Activated naive CD4-positive, alpha-beta T cell treated with anti-CD3 and anti-CD28 coated beads, Interleukin-2, amount 50 U/mL, for 16 hours (primary cell): ENCODE measurements around the gene CEACAM18.
"Not testable (repeated sequence)": the region's sequence is repeated elsewhere in the genome, so short reads cannot be mapped to it uniquely, and the experiment has no call there.

Source experiments
- DNase-seq: peaks from one replicate; pipeline ENCODE4 v3.0.0-alpha.2; 2020

The CEACAM18 gene

GRCh38 chr19:51500931-51501330 lies 22.6 kb downstream of the CEACAM18 start:
- DNase-seq, result not testable (repeated sequence)

- DNase-seq, result no peak
Observed at GRCh38 chr19:51501594-51502263, 23.4 kb downstream of the CEACAM18 start, which contains the start of gene SIGLEC12. TSS of gene SIGLEC12 (minus strand) at chr19:51501800. CDS start at chr19:51501733, 67 bp downstream.

- no peak for DNase-seq
Observed at GRCh38 chr19:51503286-51503817, 25.0 kb downstream of the CEACAM18 start.

- no peak for DNase-seq
Observed at GRCh38 chr19:51503896-51504295, 25.6 kb downstream of the CEACAM18 start.

- DNase-seq, result no peak
Observed at GRCh38 chr19:51505904-51506303, 27.6 kb downstream of the CEACAM18 start.

- DNase-seq, result no peak
Observed at GRCh38 chr19:51507192-51507591, 28.9 kb downstream of the CEACAM18 start.

GRCh38 chr19:51507640-51508058 lies 29.3 kb downstream of the CEACAM18 start:
- no peak for DNase-seq

- DNase-seq, result no peak
Observed at GRCh38 chr19:51508059-51508733, 29.9 kb downstream of the CEACAM18 start.

GRCh38 chr19:51509823-51510660 lies 31.7 kb downstream of the CEACAM18 start:
- no peak for DNase-seq

- no peak for DNase-seq
Observed at GRCh38 chr19:51511353-51511752, 33.0 kb downstream of the CEACAM18 start.

GRCh38 chr19:51513968-51514367 lies 35.6 kb downstream of the CEACAM18 start:
- no peak for DNase-seq

- DNase-seq, result no peak
Observed at GRCh38 chr19:51514866-51515481, 36.6 kb downstream of the CEACAM18 start.

- DNase-seq, result no peak
Observed at GRCh38 chr19:51520728-51521127, 42.4 kb downstream of the CEACAM18 start.

GRCh38 chr19:51521357-51521756 lies 43.0 kb downstream of the CEACAM18 start:
- no peak for DNase-seq

- DNase-seq, result no peak
Observed at GRCh38 chr19:51521781-51522180, 43.4 kb downstream of the CEACAM18 start.

GRCh38 chr19:51524666-51525264 lies 46.4 kb downstream of the CEACAM18 start:
- no peak for DNase-seq

- DNase-seq, result no peak
Observed at GRCh38 chr19:51525651-51526050, 47.3 kb downstream of the CEACAM18 start.

GRCh38 chr19:51529301-51529700 lies 51.0 kb downstream of the CEACAM18 start:
- DNase-seq, result no peak

- DNase-seq, result no peak
Observed at GRCh38 chr19:51530616-51531015, 52.3 kb downstream of the CEACAM18 start.

- DNase-seq, result no peak
Observed at GRCh38 chr19:51531349-51532315, 53.3 kb downstream of the CEACAM18 start, which contains the start of gene SIGLEC6. TSS of gene SIGLEC6 (minus strand) at chr19:51531670. CDS start at chr19:51531648, 22 bp downstream.

GRCh38 chr19:51535535-51535934 lies 57.2 kb downstream of the CEACAM18 start:
- DNase-seq, result no peak
